ENCODE data around the gene AEBP2.
"Not testable (repeated sequence)": the region's sequence is repeated elsewhere in the genome, so short reads cannot be mapped to it uniquely, and the experiment has no call there.

The AEBP2 gene, protein sequence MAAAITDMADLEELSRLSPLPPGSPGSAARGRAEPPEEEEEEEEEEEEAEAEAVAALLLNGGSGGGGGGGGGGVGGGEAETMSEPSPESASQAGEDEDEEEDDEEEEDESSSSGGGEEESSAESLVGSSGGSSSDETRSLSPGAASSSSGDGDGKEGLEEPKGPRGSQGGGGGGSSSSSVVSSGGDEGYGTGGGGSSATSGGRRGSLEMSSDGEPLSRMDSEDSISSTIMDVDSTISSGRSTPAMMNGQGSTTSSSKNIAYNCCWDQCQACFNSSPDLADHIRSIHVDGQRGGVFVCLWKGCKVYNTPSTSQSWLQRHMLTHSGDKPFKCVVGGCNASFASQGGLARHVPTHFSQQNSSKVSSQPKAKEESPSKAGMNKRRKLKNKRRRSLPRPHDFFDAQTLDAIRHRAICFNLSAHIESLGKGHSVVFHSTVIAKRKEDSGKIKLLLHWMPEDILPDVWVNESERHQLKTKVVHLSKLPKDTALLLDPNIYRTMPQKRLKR

DNA sequence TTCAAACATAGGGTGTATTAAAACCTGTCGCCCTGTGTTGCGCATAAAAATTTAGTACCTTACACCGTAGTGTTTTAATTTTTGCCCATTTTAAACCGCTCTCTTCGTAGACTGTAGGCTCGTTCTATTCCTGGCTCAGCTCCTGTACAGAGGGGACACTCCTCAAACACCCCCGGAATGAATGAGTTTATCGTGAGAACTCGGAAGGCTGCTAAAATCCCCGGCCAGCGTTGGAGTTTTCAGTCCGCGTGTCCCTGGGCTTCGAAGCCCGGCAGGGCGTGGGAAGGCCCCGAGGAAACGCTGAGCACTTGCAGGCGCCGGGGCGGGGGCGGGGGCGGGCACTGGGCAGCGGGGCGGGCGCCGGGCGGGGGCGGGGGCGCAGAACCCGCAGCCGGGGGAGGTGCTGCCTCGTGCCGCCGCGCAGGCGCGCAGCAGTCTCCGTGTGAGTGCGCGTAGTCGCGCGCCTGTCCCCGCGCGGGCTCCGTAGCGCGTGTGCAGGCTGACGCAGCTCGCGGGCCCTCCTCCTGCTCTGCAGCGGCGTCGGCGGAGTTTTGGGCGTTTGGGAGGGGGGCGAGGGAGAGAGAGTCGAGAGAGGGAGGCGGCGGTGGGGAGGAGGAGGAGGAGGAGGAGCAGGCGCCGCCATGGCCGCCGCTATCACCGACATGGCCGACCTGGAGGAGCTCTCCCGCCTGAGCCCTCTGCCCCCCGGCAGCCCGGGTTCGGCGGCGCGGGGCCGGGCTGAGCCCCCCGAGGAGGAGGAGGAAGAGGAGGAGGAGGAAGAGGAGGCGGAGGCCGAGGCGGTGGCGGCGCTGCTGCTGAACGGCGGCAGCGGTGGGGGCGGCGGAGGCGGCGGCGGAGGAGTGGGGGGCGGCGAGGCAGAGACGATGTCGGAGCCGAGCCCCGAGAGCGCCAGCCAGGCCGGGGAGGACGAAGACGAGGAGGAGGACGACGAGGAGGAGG is at the start of gene AEBP2:
Gene AEBP2, plus strand, starts transcription at position 434 of the 960 bp plus-strand sequence. Its CDS starts 208 bp downstream, at position 642.
- peak; percentile 61 for DNase-seq (ENCODE audit: low read depth)

- no peak for DNase-seq (ENCODE audit: low read depth)
Measured at GRCh38 chr12:19390051-19390598, 49.2 kb upstream of the AEBP2 start.

- DNase-seq (ENCODE audit: low read depth) = not testable (repeated sequence)
Measured at GRCh38 chr12:19392644-19393043, 46.6 kb upstream of the AEBP2 start.

- DNase-seq (ENCODE audit: low read depth) = no peak
Measured at GRCh38 chr12:19394385-19394784, 44.9 kb upstream of the AEBP2 start.

- DNase-seq (ENCODE audit: low read depth) = no peak
Measured at GRCh38 chr12:19397534-19397933, 41.8 kb upstream of the AEBP2 start.

DNA sequence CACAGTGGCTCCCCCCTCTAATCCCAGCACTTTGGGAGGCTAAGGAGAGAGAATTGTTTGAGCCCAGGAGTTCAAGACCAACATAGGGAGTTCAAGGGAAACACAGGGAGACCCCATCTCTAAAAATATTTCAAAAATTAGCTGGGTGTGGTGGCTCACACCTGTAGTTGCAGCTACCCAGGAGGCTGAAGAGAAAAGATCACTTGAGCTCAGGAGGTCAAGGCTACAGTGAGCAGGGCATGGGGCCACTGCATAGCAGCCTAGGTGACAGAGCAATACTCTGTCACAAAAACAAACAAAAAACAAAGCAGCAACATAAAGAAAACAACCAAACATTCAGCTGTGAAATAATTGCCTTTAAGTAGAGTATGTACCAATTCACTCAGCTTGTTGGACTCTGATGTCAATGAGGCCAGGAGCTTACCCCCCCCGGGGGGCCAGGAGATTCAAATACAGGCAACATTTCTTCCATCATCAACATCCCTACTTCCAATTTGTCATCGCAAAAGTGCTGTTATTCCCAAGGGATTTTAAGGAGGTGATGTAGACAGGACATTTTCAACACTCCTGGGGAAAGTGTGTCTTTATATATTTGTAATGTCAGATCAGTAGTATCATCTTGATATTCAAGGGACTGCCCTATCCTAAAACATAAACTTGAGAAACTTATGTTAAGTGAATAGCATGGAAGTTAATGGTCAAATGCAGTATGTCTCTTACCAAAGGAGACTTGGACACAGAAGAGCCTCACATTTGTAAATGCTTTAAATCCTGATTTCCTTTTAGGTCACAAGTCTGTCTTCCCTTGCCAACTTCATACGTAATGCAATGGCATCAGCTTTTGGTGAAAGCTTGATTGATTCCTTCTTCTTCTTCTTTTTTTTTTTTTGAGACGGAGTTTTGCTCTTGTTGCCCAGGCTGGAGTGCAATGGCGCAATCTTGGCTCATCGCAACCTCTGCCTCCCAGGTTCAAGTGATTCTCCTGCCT is 40.6 kb upstream of the AEBP2 start:
- DNase-seq (ENCODE audit: low read depth) = no peak

DNA sequence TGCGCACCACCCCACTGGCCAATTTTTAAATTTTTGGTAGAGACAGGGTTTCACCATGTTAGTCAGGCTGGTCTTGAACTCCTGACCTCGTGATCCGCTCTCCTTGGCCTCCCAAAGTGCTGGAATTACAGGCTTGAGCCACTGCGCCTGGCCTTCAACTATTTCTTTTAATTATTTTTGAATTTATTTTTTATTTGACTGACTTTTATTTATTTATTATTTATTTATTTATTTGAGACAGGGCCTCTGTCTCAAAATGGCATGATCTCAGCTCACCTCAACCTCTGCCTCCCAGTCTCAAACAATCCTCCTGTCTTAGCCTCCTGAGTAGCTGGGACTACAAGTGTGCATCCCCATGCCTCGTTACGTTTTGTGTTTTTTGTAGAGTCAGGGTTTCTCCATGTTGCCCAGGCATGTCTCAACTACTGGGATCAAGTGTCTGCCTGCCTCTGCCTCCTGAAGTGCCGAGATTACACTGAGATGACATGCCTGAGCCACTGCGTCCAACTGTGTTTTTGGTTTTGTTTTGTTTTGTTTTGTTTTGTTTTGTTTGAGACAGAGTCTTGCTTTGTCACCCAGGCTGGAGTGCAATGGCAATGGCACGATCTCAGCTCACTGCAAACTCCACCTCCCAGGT is 38.5 kb upstream of the AEBP2 start:
- DNase-seq (ENCODE audit: low read depth) = not testable (repeated sequence)

GRCh38 chr12:19402211-19402610 is 37.1 kb upstream of the AEBP2 start:
- DNase-seq (ENCODE audit: low read depth) = no peak

DNA sequence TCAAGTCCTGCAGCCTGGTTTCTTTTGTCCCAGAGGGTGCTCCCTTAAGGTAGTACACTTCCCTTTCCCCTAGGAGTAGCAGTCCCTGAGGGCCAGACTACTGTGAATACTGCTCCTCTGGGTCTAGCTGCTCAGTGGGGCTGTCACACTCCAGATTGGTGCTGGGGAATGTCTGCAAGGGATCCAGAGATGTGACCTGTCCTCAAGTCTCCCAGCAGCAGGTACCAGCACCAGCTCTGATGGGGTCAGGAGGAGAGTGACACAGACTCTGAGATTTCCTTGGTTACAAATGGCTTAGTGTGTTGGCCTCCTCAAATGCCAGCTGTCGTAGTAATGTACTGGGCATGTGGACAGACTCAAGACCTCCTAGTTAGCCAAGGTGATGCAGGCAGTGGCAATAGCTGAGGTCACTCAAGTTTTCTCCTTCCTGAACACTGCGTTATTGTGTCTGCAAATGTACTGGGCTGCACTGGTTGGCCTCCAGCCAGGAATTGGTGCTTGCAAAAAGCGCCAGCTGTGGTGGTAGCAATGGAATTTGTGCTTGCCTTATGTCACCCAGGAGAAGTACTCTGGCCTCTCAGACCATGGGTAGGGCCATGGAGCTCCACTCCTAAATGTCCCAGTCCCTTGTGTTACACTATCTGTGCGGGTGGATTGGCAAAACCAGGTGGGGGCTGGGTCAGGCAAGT is 36.4 kb upstream of the AEBP2 start:
- DNase-seq (ENCODE audit: low read depth) = no peak

DNA sequence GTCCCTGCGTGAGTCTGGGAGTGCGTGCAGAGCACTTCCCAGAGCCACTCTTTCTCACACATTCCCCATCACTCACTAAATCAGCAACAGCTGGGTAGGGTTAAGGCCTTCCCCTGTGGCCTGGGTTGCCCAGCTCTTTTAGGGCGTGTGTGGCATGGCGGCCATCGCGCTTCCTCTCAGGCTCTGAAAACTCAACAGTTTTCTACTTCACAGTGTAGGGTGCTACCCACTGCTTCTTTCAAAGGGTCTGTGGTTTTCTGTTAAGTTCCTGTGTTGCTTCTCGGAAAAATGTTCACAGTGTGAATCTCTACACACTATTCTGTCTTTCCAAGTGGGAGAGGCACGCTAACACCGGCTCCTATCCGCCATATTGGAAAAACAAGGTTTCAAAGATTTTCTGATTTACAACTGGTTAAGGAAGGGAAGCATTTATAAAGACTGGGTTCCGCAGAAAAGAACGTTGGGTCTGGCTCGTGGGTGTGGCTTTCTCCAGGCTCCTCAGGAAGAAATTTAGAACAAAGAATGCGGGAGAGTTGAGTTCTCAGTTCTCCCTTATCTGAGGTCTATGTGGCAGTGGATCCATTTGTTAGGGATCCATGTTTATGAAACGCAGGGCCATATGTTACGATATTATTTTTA is 34.9 kb upstream of the AEBP2 start:
- DNase-seq (ENCODE audit: low read depth) = no peak

DNA sequence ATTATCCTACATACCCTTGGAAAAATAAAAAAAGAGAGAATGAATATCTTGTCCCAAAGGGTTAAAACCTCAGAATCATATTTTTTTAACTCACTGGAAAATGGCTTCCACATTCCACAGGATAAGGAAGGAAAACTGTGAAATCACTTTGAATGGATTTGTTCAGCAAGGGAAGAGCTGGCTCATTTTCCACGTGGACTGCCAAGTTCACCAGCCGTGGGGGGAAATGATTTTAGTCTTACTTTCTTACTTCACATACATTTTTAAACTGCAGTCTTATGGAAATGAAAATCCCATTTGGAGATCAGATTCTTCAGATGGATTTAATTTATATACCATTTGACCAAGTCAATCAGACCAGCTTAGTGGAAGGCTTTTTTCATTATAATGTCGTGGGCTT is 29.9 kb upstream of the AEBP2 start:
- no peak for DNase-seq (ENCODE audit: low read depth)

- DNase-seq (ENCODE audit: low read depth) = no peak
Measured at GRCh38 chr12:19410211-19410610, 29.1 kb upstream of the AEBP2 start.

DNA sequence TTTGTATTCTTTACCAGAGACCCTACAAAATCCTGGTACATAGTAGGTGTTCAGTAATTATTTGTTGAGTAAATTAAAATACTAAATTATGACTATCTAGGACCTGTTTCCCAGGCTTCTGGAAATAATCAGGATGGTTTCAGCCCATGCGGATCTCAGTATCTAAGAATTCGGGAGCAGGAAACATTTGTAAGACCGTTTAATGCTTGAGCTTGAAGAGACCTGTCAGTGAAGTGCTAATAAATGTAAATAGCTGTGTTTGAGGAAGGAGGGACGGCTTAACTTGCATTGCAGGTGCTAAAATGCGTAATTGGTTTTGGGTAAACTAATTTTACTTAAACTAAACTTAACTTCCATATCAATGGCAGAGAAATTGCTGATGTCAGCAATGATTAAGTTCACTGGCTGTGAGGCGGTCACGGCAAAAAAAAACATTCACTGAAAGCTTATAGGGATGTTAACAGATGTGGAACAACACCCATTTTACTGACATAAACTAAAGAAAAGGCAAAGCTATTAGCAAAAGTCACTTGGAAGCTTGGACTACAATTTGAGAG is 28.6 kb upstream of the AEBP2 start:
- DNase-seq (ENCODE audit: low read depth) = no peak

DNA sequence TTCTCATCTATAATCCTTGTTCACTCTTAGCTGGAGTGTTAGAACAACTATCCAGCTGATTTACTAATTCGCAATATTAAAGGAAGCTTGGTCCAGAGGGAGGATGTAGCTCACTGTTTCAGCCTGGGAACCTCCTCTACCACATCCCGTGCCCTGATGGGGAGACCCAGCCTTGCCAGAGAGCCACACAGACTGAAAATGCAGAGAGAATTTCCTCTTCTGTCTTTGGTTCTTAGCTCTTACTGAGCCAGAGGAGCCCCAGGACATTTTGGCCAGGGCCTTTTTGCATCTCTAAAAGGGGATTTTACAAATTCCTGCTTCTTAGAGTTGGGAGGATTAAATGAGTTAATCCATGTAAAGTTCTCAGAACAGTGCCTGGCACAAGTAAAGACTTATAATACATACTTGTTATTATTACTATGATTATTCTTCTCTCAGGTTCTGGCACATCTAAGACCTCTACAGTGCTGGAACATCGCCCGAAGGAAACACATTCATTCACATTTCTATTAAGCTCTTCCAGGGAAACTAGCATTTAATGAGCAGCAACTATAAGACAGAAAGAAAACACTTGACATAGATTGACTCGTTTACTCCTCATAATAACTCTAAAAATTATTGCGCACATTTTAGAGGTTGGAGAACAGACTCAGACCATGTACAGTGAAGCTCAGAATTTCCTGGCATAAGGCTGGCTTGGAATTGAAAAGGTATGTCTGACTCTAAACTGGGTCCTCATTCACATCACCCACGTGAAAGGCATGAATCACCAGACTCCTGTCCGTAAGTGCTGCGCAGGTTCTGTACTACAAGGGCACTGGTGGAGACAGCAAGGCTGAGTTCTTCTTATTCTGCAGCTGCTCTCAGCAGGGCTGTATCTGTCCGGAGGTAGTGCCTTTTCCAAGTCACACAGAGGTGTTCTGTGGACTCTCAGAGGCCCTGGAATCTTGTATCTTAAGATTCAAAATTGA is 27.8 kb upstream of the AEBP2 start:
- DNase-seq (ENCODE audit: low read depth) = no peak

- no peak for DNase-seq (ENCODE audit: low read depth)
Measured at GRCh38 chr12:19412844-19413243, 26.4 kb upstream of the AEBP2 start.

GRCh38 chr12:19413582-19413981 is 25.7 kb upstream of the AEBP2 start:
- not testable (repeated sequence) for DNase-seq (ENCODE audit: low read depth)

GRCh38 chr12:19415563-19415962 is 23.7 kb upstream of the AEBP2 start:
- DNase-seq (ENCODE audit: low read depth) = no peak

- no peak for DNase-seq (ENCODE audit: low read depth)
Measured at GRCh38 chr12:19419086-19419485, 20.2 kb upstream of the AEBP2 start.

All from HS-5 (cell line).